Pulmonary artery endothelial cell (primary cell): Measurements from ENCODE around the gene HECTD3. TPM values are rescaled to one million over a fixed set of nuclear protein-coding genes. Genes with fewer than 3 reads are reported as not detected.
"Not testable (repeated sequence)": the region's sequence is repeated elsewhere in the genome, so short reads cannot be mapped to it uniquely, and the experiment has no call there.

Experiments
- DNase-seq: peaks from one replicate; pipeline ENCODE4 v3.0.0-alpha.2; 2011; ENCODE audit warnings: low read depth, low spot score
- total RNA-seq: library from RNA; depleted of rRNA; stranded (reverse); fragments of >200 nt; gene quantifications from 2 replicates; pipeline ENCODE4 v1.2.3, GENCODE V29; 2014

HECTD3 gene
- total RNA-seq, 1 donor from 2014 or later, result 24.3 TPM

DNA sequence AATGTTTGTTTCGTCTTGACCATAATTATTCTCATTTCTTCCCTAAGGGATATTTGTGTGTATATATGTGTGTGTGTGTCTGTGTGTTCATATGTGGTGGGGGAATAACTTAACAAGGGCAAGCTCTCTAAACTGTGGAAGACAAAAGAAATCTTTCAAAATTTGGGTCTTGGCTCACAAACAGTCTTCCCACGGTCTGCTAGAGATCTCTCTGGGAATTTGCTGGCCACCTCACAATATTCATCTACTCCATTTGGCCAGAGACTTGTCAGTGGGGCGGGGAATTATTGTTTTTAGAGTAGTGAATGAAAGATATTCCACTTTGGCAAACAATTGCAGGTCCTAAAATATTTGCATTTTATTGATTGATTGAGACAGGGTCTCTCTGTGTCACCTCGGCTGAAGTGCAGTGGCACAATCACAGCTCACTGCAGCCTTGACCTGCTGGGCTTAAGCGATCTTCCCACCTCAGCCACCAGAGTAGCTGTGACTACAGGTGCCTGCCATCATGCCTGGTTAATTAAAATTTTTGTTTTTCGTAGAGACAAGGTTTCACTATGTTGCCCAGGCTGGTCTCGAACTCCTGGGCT, 16.7 kb downstream of the HECTD3 start:
- no peak for DNase-seq

DNA sequence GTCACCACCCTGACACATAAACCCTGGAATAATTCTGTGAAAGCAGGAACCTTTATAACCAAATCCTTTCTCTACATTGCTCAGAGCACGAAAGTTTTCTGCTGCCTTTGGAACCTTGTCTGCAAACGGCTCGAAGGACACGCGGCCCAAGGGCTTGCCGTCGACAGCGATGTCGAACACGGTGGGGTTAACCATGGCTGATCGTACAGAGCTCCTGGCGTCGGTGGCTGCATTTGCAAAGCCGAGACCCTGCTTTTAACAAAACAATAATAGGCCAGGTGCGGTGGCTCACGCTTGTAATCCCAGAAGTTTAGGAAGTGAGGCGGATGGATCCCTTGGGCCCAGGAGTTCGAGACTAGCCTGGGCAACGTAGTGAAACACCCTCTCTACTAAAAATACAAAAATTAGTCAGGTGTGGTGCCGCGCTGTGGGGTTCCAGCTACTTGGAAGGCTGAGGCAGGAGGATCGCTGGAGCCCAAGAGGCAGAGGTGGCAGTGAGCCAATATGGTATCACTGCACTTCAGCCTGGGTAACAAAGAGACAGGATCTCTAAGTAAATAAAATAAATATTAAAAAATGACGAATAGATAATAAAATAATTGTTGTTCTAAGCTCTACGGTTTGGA, 22.5 kb downstream of the HECTD3 start:
- DNase-seq, result no peak

GRCh38 chr1:44985747-44986359, 25.3 kb downstream of the HECTD3 start:
- DNase-seq, result no peak

GRCh38 chr1:44977372-44977771, 33.8 kb downstream of the HECTD3 start:
- DNase-seq, result not testable (repeated sequence)

DNA sequence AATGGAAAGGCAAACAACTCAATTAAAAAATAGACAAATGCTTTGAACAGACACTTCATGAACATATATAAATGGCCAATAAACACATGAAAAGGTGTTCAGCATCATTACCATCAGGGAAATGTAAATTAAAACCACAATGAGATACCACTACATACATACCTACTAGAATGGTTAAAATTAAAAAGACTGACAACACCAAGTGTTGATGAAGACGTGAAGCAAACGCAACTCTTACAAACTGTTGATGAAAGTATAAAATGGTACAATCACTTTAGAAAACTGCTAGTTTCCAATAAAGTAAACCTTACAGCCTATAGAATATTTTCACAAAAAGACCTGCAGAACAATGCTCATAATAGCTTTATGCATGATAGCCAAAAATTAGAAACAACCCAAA, 34.9 kb downstream of the HECTD3 start:
- DNase-seq, result no peak

DNA sequence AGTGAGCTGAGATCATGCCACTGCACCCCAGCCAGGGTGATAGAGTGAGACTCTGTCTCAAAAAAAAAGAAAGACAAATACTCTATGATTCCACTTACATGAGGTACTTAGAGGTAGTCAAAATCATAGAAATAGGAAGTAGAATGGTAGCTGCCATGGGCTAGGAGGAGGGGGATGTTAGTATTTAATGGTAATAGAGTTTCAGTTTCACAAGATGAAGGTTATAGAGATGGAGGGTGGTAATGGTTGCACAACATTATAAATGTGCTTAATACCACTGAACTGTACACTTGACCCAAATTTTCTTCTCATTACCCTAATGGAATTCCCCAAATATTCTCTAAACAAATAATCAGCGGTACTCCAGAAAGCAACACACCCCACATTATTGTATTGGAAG, 37.5 kb downstream of the HECTD3 start:
- no peak for DNase-seq

- no peak for DNase-seq
Observed at GRCh38 chr1:44970317-44970716, 40.8 kb downstream of the HECTD3 start.

GRCh38 chr1:44964396-44964795, 46.7 kb downstream of the HECTD3 start:
- DNase-seq, result no peak

- DNase-seq, result no peak
Observed at GRCh38 chr1:44962729-44963128, 48.4 kb downstream of the HECTD3 start.

DNA sequence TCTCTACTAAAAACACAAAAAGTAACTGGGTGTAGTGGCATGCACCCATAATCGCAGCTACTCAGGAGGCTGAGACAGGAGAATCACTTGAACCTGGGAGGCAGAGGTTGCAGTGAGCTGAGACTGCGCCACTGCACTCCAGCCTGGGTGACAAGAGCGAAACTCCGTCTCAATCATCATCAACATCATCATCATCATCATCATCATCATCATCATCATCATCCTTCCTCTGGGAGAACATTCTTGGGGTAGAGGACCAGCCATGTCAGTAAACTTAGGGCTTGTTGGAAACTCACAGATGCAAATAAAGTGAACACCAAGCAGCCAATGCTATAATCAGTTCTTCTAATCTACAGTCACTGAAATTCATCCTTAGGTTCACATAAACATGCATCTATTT, 49.1 kb downstream of the HECTD3 start:
- not testable (repeated sequence) for DNase-seq

- DNase-seq, result not testable (repeated sequence)
Observed at GRCh38 chr1:44957566-44957965, 53.6 kb downstream of the HECTD3 start.

DNA sequence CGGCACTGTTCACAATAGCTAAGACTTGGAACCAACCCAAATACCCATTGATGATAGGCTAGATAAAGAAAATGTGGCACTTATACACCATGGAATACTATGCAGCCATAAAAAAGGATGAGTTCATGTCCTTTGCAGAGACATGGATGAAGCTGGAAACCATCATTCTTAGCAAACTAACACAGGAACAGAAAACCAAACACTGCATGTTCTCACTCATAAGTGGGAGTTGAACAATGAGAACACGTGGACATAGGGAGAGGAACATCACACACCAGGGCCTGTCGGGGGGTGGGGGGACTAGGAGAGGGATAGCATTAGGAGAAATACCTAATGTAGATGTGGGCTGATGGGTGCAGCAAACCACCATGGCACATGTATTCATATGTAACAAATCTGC, 55.0 kb downstream of the HECTD3 start:
- DNase-seq, result not testable (repeated sequence)

Other genes with a start within 250 kb of the HECTD3 start
- gene RPS8, start 235.8 kb downstream of the HECTD3 start, total RNA-seq, result 1,428 and 1,806 TPM in 2 replicates
- under 0.01 TPM in 1 of 2 replicates, not detected in the other for gene BEST4, start 223.2 kb downstream of the HECTD3 start, total RNA-seq
- 22.4 and 29.1 TPM in 2 replicates for gene PLK3, start 210.9 kb downstream of the HECTD3 start, total RNA-seq
- gene DYNLT4, start 204.0 kb downstream of the HECTD3 start, total RNA-seq, result 0.20 and 0.28 TPM in 2 replicates
- gene BTBD19, start 202.8 kb downstream of the HECTD3 start, total RNA-seq, result 6.6 and 6.8 TPM in 2 replicates
- gene PTCH2, start 168.1 kb downstream of the HECTD3 start, total RNA-seq, result 0.04 and 0.07 TPM in 2 replicates
- 34.0 and 46.9 TPM in 2 replicates for gene EIF2B3, start 24.7 kb downstream of the HECTD3 start, total RNA-seq
- gene UROD, start 930 bp upstream of the HECTD3 start, total RNA-seq, result 265 and 302 TPM in 2 replicates
- 0.46 and 0.95 TPM in 2 replicates for gene ZSWIM5, start 195.3 kb upstream of the HECTD3 start, total RNA-seq